Loucy (cell line): ENCODE data around the gene TMEM41B.

ENCODE experiments used
- H2AFZ ChIP-seq: fragments of 200-600 bp; sonication (generic); 2 replicates; pipeline ENCODE4 v1.6.0; 2016; ENCODE audit warnings: antibody characterized with exemption, mild to moderate bottlenecking, low read length, moderate library complexity
- H3F3A ChIP-seq: fragments of 200-600 bp; 2 replicates; pipeline ENCODE4 v1.6.0; 2016; ENCODE audit warnings: antibody characterized with exemption, low read depth, mild to moderate bottlenecking
- H3K27me3 ChIP-seq: fragments of 200-600 bp; sonication (generic); 2 replicates; pipeline ENCODE4 v1.6.1; 2014; ENCODE audit warnings: low read length, mild to moderate bottlenecking; ENCODE audit not compliant: insufficient read depth, poor library complexity, severe bottlenecking
- H3K36me3 ChIP-seq: fragments of 200-600 bp; sonication (generic); 2 replicates; pipeline ENCODE4 v1.6.1; 2016; ENCODE audit warnings: low read length; ENCODE audit not compliant: insufficient read depth
- H3K4me1 ChIP-seq: fragments of 200-600 bp; sonication (generic); 2 replicates; pipeline ENCODE4 v1.5.1; 2014; ENCODE audit warnings: low read length, mild to moderate bottlenecking; ENCODE audit not compliant: insufficient read depth, poor library complexity, severe bottlenecking
- H3K4me2 ChIP-seq: fragments of 200-600 bp; sonication (generic); 2 replicates; pipeline ENCODE4 v1.6.0; 2014; ENCODE audit warnings: antibody characterized with exemption, low read length, low read depth, mild to moderate bottlenecking; ENCODE audit not compliant: poor library complexity, severe bottlenecking
- H3K4me3 ChIP-seq: fragments of 200-600 bp; sonication (generic); 2 replicates; pipeline ENCODE4 v1.5.1; 2014; ENCODE audit warnings: low read length, mild to moderate bottlenecking, mixed read lengths; ENCODE audit not compliant: poor library complexity, severe bottlenecking
- H3K79me2 ChIP-seq: fragments of 200-600 bp; sonication (generic); 2 replicates; pipeline ENCODE4 v1.6.1; 2014; ENCODE audit warnings: low read length; ENCODE audit not compliant: insufficient read depth
- H3K9ac ChIP-seq: fragments of 200-600 bp; sonication (generic); 2 replicates; pipeline ENCODE4 v1.6.0; 2014; ENCODE audit warnings: mild to moderate bottlenecking, low read depth, low read length, moderate library complexity; ENCODE audit not compliant: poor library complexity, severe bottlenecking
- H3K9me2 ChIP-seq: fragments of 200-600 bp; sonication (generic); replicated peaks from 2 replicates; pipeline ENCODE4 v1.6.1; 2016; ENCODE audit warnings: low read depth, low read length, mixed read lengths
- H3K9me3 ChIP-seq: fragments of 200-600 bp; sonication (generic); 2 replicates; pipeline ENCODE4 v1.6.1; 2014; ENCODE audit warnings: mild to moderate bottlenecking, antibody characterized with exemption, low read length, low read depth; ENCODE audit not compliant: insufficient read depth
- H4K20me1 ChIP-seq: fragments of 200-600 bp; sonication (generic); 2 replicates; pipeline ENCODE4 v1.6.0; 2014; ENCODE audit warnings: antibody characterized with exemption, low read length, mild to moderate bottlenecking; ENCODE audit not compliant: insufficient read depth, poor library complexity, severe bottlenecking
- CTCF ChIP-seq: fragments of 200-600 bp; sonication (generic); conservative IDR thresholded peaks from 2 replicates; pipeline ENCODE4 v1.5.1; 2014; ENCODE audit warnings: mild to moderate bottlenecking, antibody characterized with exemption, low read length
- EZH2phosphoT487 ChIP-seq: fragments of 200-600 bp; IDR thresholded peaks from 2 replicates; pipeline ENCODE4 v1.6.1; 2018; ENCODE audit warnings: antibody characterized with exemption, mild to moderate bottlenecking, moderate library complexity, borderline replicate concordance

Gene TMEM41B

GRCh38 chr11:9301720-9302119, 12.7 kb downstream of the TMEM41B start:
- TF ChIP-seq CTCF (no peak), EZH2phosphoT487 (no peak)
- no peaks in the 10 kb centered on the region for H3K9me2 ChIP-seq
- no peaks in the 10 kb centered on the region for H3F3A ChIP-seq
- H3K9me3 ChIP-seq, result no peaks in the 10 kb centered on the region
- peaks cover 20% of the 10 kb centered on the region; the same call in 1 of the 2 replicates for H3K36me3 ChIP-seq
- peaks cover 26% of the 10 kb centered on the region for H4K20me1 ChIP-seq
- no peak overlapping the region for H3K9ac ChIP-seq
- H3K4me3 ChIP-seq, result no peak overlapping the region
- H3K79me2 ChIP-seq, result peaks cover 55% of the 10 kb centered on the region
- H3K27me3 ChIP-seq, result no peaks in the 10 kb centered on the region
- H2AFZ ChIP-seq, result no peak overlapping the region
- H3K4me2 ChIP-seq, result no peak overlapping the region
- H3K4me1 ChIP-seq, result no peaks in the 10 kb centered on the region

- Histone ChIP-seq H3F3A (no peaks in the 10 kb centered on the region), H3K9ac (no peak overlapping the region), H3K79me2 (no peaks in the 10 kb centered on the region), H3K4me2 (no peak overlapping the region), H3K36me3 (peaks cover 40% of the 10 kb centered on the region; the same call in 1 of the 2 replicates), H4K20me1 (no peaks in the 10 kb centered on the region), H3K27me3 (no peaks in the 10 kb centered on the region), H3K4me1 (no peaks in the 10 kb centered on the region), H2AFZ (no peak overlapping the region), H3K9me3 (no peaks in the 10 kb centered on the region), H3K4me3 (no peak overlapping the region), H3K9me2 (no peaks in the 10 kb centered on the region)
- TF ChIP-seq CTCF (no peak), EZH2phosphoT487 (no peak)
Measured at GRCh38 chr11:9293646-9294045, 20.7 kb downstream of the TMEM41B start.

GRCh38 chr11:9285850-9286587, 28.4 kb downstream of the TMEM41B start:
- H3K4me1 ChIP-seq, result no peaks in the 10 kb centered on the region
- H3K4me2 ChIP-seq, result no peak overlapping the region
- H3K9ac ChIP-seq, result no peak overlapping the region
- TF ChIP-seq EZH2phosphoT487, result no peak
- peaks cover 4% of the 10 kb centered on the region for H4K20me1 ChIP-seq
- H3F3A ChIP-seq, result no peaks in the 10 kb centered on the region
- peaks cover 16% of the 10 kb centered on the region; the same call in 1 of the 2 replicates for H3K36me3 ChIP-seq
- H3K9me2 ChIP-seq, result no peaks in the 10 kb centered on the region
- no peaks in the 10 kb centered on the region for H3K79me2 ChIP-seq
- no peak overlapping the region for H3K4me3 ChIP-seq
- H2AFZ ChIP-seq, result no peak overlapping the region
- H3K9me3 ChIP-seq, result no peaks in the 10 kb centered on the region
- no peaks in the 10 kb centered on the region for H3K27me3 ChIP-seq
